Heart left ventricle (tissue), 16 donors: Measurements from ENCODE around the gene ANHX. TPM values are rescaled to one million over a fixed set of nuclear protein-coding genes. Genes with fewer than 3 reads are reported as not detected.

Experiments
- ATAC-seq, 4 donors: fragments of 200-7000 bp; cut with Tn5 transposase; one replicate each; pipeline ENCODE4 v1.9.1; 2020 to 2022; ENCODE audit warnings: moderate library complexity in 4 of 4, mild to moderate bottlenecking in 3 of 4, moderate number of reproducible peaks in 1 of 4
- DNase-seq, 5 donors: peaks; one replicate each; pipeline ENCODE4 v3.0.0-alpha.2; 2020
- H3K27ac ChIP-seq, 12 donors: fragments of 200-600 bp; sonication (generic) in 4 of 12; one replicate each; pipeline versions ENCODE4 v1.5.0 to v1.8.0; 2016 to 2022; ENCODE audit warnings: mild to moderate bottlenecking in 2 of 12
- H3K27me3 ChIP-seq, 9 donors: fragments of 200-600 bp; sonication (generic) in 2 of 9; one replicate each; pipeline versions ENCODE4 v1.5.1 to v1.8.0; 2016 to 2022; ENCODE audit warnings: mild to moderate bottlenecking in 3 of 9
- H3K36me3 ChIP-seq, 9 donors: fragments of 200-600 bp; sonication (generic) in 2 of 9; one replicate each; pipeline versions ENCODE4 v1.5.0 to v1.8.0; 2018 to 2022; ENCODE audit warnings: mild to moderate bottlenecking in 2 of 9
- H3K4me1 ChIP-seq, 12 donors: fragments of 200-600 bp; sonication (generic) in 4 of 12; one replicate each; pipeline versions ENCODE4 v1.5.0 to v1.8.0; 2016 to 2022; ENCODE audit warnings: mild to moderate bottlenecking in 3 of 12
- H3K4me3 ChIP-seq, 12 donors: fragments of 200-600 bp; sonication (generic) in 4 of 12; one replicate each; pipeline versions ENCODE4 v1.5.0 to v1.8.0; 2017 to 2022; ENCODE audit warnings: mild to moderate bottlenecking in 9 of 12, moderate library complexity in 4 of 12
- H3K9me3 ChIP-seq, 12 donors: fragments of 200-600 bp; sonication (generic) in 4 of 12; one replicate each; pipeline versions ENCODE4 v1.5.0 to v1.8.0; 2016 to 2022; ENCODE audit warnings: mild to moderate bottlenecking in 1 of 12
- CTCF ChIP-seq, 12 donors: fragments of 200-600 bp; sonication (generic) in 4 of 12; IDR thresholded peaks; one replicate each; pipeline versions ENCODE4 v1.5.0 to v1.8.0; 2018 to 2022; ENCODE audit warnings: antibody characterized with exemption in 12 of 12, mild to moderate bottlenecking in 5 of 12
- POLR2A ChIP-seq, 2 donors: fragments of 450-650 bp; IDR thresholded peaks; one replicate each; pipeline ENCODE4 v1.6.1; 2017; ENCODE audit warnings: antibody characterized with exemption in 2 of 2, mild to moderate bottlenecking in 2 of 2, moderate library complexity in 2 of 2
- WGBS, 4 donors: extraction: QIAGEN DNeasy Blood & Tissue Kit in 2 of 4; methylation state at CpG; one replicate each; pipeline versions ENCODE4 v1.1.5 to v1.1.7; 2013 to 2018; 5-methylcytosine and 5-hydroxymethylcytosine counted together
- intact Hi-C, 10 donors: fragments of 100-400 bp; cut with DNase I; formaldehyde crosslinking; loops; one replicate each; pipeline versions ENCODE4 v1.11.1 to v1.14.2; 2022
- polyA plus RNA-seq, 2 donors: library from polyadenylated mRNA; stranded (reverse); fragments of 200-250 nt; gene quantifications; one replicate each; pipeline ENCODE4 v1.2.3, GENCODE V29; 2013
- total RNA-seq, 9 donors: library from RNA; depleted of rRNA in 2 of 9; stranded (reverse); fragments of >200 nt in 2 of 9; fragmentation: NEBNext Ultra II Directional in 3 of 9; extraction: Animal tissue kit (Norgen Biotek cat#: 25700) in 3 of 9; gene quantifications; one replicate each; pipeline versions ENCODE4 v1.1.0 to v1.2.4, GENCODE V29; 2016 to 2023
- donor health status: ischemic (EF 13 %, LVEDD 7.1; RV severe dilation, severe dysfunction).
- donor health status: healthy with polysubstance abuse.
- donor health status: DM: no; HTN: yes; CAD: no.
- donor health status: DM: no; HTN: no; CAD: no.
- donor health status: ischemic (EF 25% LVEDD 6.9; RV normal size, moderate dysfunction).
- donor health status: ischemic (EF 25% LVEDD 5.7; RV mildly dilated, moderate dysfunction).
- donor health status: healthy.
- donor health status: DM: yes; HTN: yes; CAD: no.
- donor health status: ischemic (EF 35%, LVEDD 5.7; RV mildly dilated, moderate dysfunction).
- donor health status: nonischemic (EF 11% LVEDD 7.7; RV severe dilation, severe dysfunction).
- donor health status: DM: yes; HTN: yes; CAD: no.
- donor health status: PGD.
- donor health status: ischemic (EF 29% LVEDD 5.4; RV normal size, mild dysfunction).
- donor health status: nonischemic (EF 23%, LVEDD 6.1; RV moderate dilation, normal function).

ANHX gene
- total and polyA plus RNA-seq, 11 donors, result not detected

GRCh38 chr12:133251732-133252131, 16.1 kb upstream of the ANHX start:
- DNase-seq (no peak), ATAC-seq (no peak)
- Histone ChIP-seq H3K36me3 (no peaks in the 10 kb centered on the region), H3K9me3 (peaks cover 0 to 24% (median 2%) of the 10 kb centered on the region in 12 donors), H3K27ac (no peak overlapping the region), H3K4me3 (no peak overlapping the region), H3K4me1 (no peaks in the 10 kb centered on the region), H3K27me3 (no peaks in the 10 kb centered on the region)
- no peak for TF ChIP-seq CTCF (IDR thresholded peaks at IDR 0.05)
- TF ChIP-seq POLR2A (IDR thresholded peaks at IDR 0.05), result no peak
- 58 to 62% (median 60%) methylated on average over 6 of the region's 6 CpGs for WGBS, 4 donors
- intact Hi-C loops, result no loop called here

- no peak for ATAC-seq
These were observed 879 bp upstream of the ANHX start for GRCh38 chr12:133236556-133236955.

GRCh38 chr12:133236144-133236543, 467 bp upstream of the ANHX start:
- WGBS, 4 donors, result 44 to 66% (median 48%) methylated on average over 11 to 44 of the region's 44 CpGs

More at GRCh38 chr12:133236556-133236955, 879 bp upstream of the ANHX start:
- no peak for TF ChIP-seq POLR2A (IDR thresholded peaks at IDR 0.05)
- H3K36me3 ChIP-seq, result no peaks in the 10 kb centered on the region
- 85 to 89% (median 87%) methylated on average over 12 of the region's 12 CpGs for WGBS, 4 donors
- DNase-seq, result no peak
- intact Hi-C loops, result no loop called here
- peaks cover 0 to 38% (median 0%) of the 10 kb centered on the region in 12 donors for H3K9me3 ChIP-seq
- H3K27me3 ChIP-seq, result peaks cover 0 to 12% (median 0%) of the 10 kb centered on the region in 9 donors
- no peak overlapping the region for H3K4me3 ChIP-seq
- H3K27ac ChIP-seq, result no peak overlapping the region
- H3K4me1 ChIP-seq, result no peaks in the 10 kb centered on the region

GRCh38 chr12:133234971-133235370, 706 bp downstream of the ANHX start:
- H3K4me3 ChIP-seq, result no peak overlapping the region
- no peaks in the 10 kb centered on the region for H3K4me1 ChIP-seq
- no peak for DNase-seq
- H3K36me3 ChIP-seq, result no peaks in the 10 kb centered on the region
- 54 to 72% (median 58%) methylated on average over 18 to 20 of the region's 20 CpGs for WGBS, 4 donors
- peaks cover 0 to 12% (median 0%) of the 10 kb centered on the region in 9 donors for H3K27me3 ChIP-seq
- TF ChIP-seq POLR2A (IDR thresholded peaks at IDR 0.05), result no peak
- TF ChIP-seq CTCF (IDR thresholded peaks at IDR 0.05), result no peak
- H3K27ac ChIP-seq, result no peak overlapping the region
- ATAC-seq, result no peak
- intact Hi-C loops, result no loop called here
- H3K9me3 ChIP-seq, result peaks cover 0 to 40% (median 0%) of the 10 kb centered on the region in 12 donors

More at GRCh38 chr12:133236144-133236543, 467 bp upstream of the ANHX start:
- Histone ChIP-seq H3K9me3 (peaks cover 0 to 42% (median 0%) of the 10 kb centered on the region in 12 donors), H3K4me3 (no peak overlapping the region), H3K27me3 (peaks cover 0 to 12% (median 0%) of the 10 kb centered on the region in 9 donors), H3K4me1 (no peaks in the 10 kb centered on the region), H3K36me3 (no peaks in the 10 kb centered on the region), H3K27ac (no peak overlapping the region)
- TF ChIP-seq CTCF (IDR thresholded peaks at IDR 0.05), result no peak
- TF ChIP-seq POLR2A (IDR thresholded peaks at IDR 0.05), result no peak
- intact Hi-C loops, result no loop called here
- ATAC-seq, result no peak
- DNase-seq, result no peak

- peaks cover 0 to 36% (median 0%) of the 10 kb centered on the region in 12 donors for H3K9me3 ChIP-seq
- H3K4me1 ChIP-seq, result no peaks in the 10 kb centered on the region
- intact Hi-C loops, result no loop called here
- TF ChIP-seq POLR2A (IDR thresholded peaks at IDR 0.05), result no peak
- no peak for TF ChIP-seq CTCF (IDR thresholded peaks at IDR 0.05)
- no peak for ATAC-seq
- DNase-seq, result no peak
- H3K27me3 ChIP-seq, result peaks cover 0 to 12% (median 0%) of the 10 kb centered on the region in 9 donors
- 82 to 87% (median 86%) methylated on average over 12 to 18 of the region's 18 CpGs for WGBS, 4 donors
- no peaks in the 10 kb centered on the region for H3K36me3 ChIP-seq
- H3K27ac ChIP-seq, result no peak overlapping the region
- H3K4me3 ChIP-seq, result no peak overlapping the region
These were observed 1.6 kb downstream of the ANHX start for GRCh38 chr12:133233993-133234564.
